Gastrocnemius medialis (tissue), 4 donors: ENCODE measurements around the gene PHF12.

Experiments
- POLR2A ChIP-seq, 2 donors: fragments of 450-650 bp; IDR thresholded peaks; one replicate each; pipeline ENCODE4 v1.6.1; 2017; ENCODE audit warnings: antibody characterized with exemption in 2 of 2, mild to moderate bottlenecking in 2 of 2, moderate library complexity in 2 of 2
- TF ChIP-seq, protein P1 (sequence below), 5 experiments: fragments of 450-650 bp in 3 of 5; fragments of 200-600 bp in 2 of 5; sonication (generic) in 2 of 5; IDR thresholded peaks in 4 of 5; conservative IDR thresholded peaks in 1 of 5; 1 replicate in 4 of 5; 2 replicates in 1 of 5; pipeline ENCODE4 v1.5.1; 2016 to 2019; ENCODE audit warnings: antibody characterized with exemption in 5 of 5, mild to moderate bottlenecking in 3 of 5, moderate library complexity in 3 of 5

GRCh38 chr17:28857905-28858800 is 93.2 kb downstream of the PHF12 start:
- TF ChIP-seq, protein P1, sequence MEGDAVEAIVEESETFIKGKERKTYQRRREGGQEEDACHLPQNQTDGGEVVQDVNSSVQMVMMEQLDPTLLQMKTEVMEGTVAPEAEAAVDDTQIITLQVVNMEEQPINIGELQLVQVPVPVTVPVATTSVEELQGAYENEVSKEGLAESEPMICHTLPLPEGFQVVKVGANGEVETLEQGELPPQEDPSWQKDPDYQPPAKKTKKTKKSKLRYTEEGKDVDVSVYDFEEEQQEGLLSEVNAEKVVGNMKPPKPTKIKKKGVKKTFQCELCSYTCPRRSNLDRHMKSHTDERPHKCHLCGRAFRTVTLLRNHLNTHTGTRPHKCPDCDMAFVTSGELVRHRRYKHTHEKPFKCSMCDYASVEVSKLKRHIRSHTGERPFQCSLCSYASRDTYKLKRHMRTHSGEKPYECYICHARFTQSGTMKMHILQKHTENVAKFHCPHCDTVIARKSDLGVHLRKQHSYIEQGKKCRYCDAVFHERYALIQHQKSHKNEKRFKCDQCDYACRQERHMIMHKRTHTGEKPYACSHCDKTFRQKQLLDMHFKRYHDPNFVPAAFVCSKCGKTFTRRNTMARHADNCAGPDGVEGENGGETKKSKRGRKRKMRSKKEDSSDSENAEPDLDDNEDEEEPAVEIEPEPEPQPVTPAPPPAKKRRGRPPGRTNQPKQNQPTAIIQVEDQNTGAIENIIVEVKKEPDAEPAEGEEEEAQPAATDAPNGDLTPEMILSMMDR (IDR thresholded peaks at IDR 0.05 in 4 of 5, conservative IDR thresholded peaks at IDR 0.05 in 1 of 5): no peak
- no peak for TF ChIP-seq POLR2A (IDR thresholded peaks at IDR 0.05)
